ENCODE data around the gene PSORS1C2. TPM values are rescaled to one million over a fixed set of nuclear protein-coding genes. Genes with fewer than 3 reads are reported as not detected.

PSORS1C2 gene
- total RNA-seq, 1 experiment from 2014 or later: not detected

- H3K4me3 Mint-ChIP-seq (ENCODE audit: unreplicated experiment): peak overlapping the region; percentile 79
- no peak for TF ChIP-seq CTCF (IDR thresholded peaks at IDR 0.05; ENCODE audit: unreplicated experiment)
- H3K27me3 Mint-ChIP-seq (ENCODE audit: insufficient read depth, unreplicated experiment): no peaks in the 10 kb centered on the region
- no TSS peak for BruUV-seq (replicated peaks)
- H3K27ac Mint-ChIP-seq (ENCODE audit: low read depth, unreplicated experiment): peak overlapping the region; percentile 98
- peaks cover 6% of the 10 kb centered on the region for H3K36me3 Mint-ChIP-seq (ENCODE audit: insufficient read depth, unreplicated experiment)
- peaks cover 21% of the 10 kb centered on the region for H3K4me1 Mint-ChIP-seq (ENCODE audit: insufficient read depth, unreplicated experiment)
- ChIA-PET CTCF (interaction anchor here (0.6 to 6.8 kb wide), 13 partner anchors 9 to 233 kb away, joined by 3 to 55 read pairs (median 7); partner anchors contain the start of gene VARS2), POLR2A (interaction anchor here (0.7 to 4.3 kb wide), 16 partner anchors 9 to 294 kb away, joined by 3 to 60 read pairs (median 4); partner anchors contain the start of genes DDR1, GTF2H4 and VARS2)
- no peak for DNase-seq (ENCODE audit: unreplicated experiment)
- no peaks in the 10 kb centered on the region for H3K9me3 Mint-ChIP-seq (ENCODE audit: unreplicated experiment)
- intact Hi-C loops (cut with micrococcal nuclease): loop anchor here (1.0 to 2.0 kb wide), 3 partner anchors 9 to 46 kb away; no protein-coding TSS in a partner anchor
These were observed 22.8 kb downstream of the PSORS1C2 start for GRCh38 chr6:31115941-31116560.

- peak; percentile 81 for DNase-seq (ENCODE audit: unreplicated experiment)
- ChIA-PET POLR2A (interaction anchor here (0.5 to 4.3 kb wide), 28 partner anchors 10 to 500 kb away, joined by 3 to 60 read pairs (median 4); partner anchors contain the start of genes DDR1, GTF2H4 and VARS2), CTCF (interaction anchor here (0.7 to 6.8 kb wide), 21 partner anchors 10 to 294 kb away, joined by 3 to 55 read pairs (median 6); partner anchors contain the start of gene VARS2)
- peaks cover 21% of the 10 kb centered on the region for H3K4me1 Mint-ChIP-seq (ENCODE audit: insufficient read depth, unreplicated experiment)
- no peaks in the 10 kb centered on the region for H3K9me3 Mint-ChIP-seq (ENCODE audit: unreplicated experiment)
- peak; percentile 33 for TF ChIP-seq CTCF (IDR thresholded peaks at IDR 0.05; ENCODE audit: unreplicated experiment)
- H3K27me3 Mint-ChIP-seq (ENCODE audit: insufficient read depth, unreplicated experiment): no peaks in the 10 kb centered on the region
- intact Hi-C loops (cut with micrococcal nuclease): loop anchor here (1.0 to 2.0 kb wide), 3 partner anchors 10 to 45 kb away; no protein-coding TSS in a partner anchor
- H3K4me3 Mint-ChIP-seq (ENCODE audit: unreplicated experiment): peak overlapping the region; percentile 79
- peak overlapping the region; percentile 98 for H3K27ac Mint-ChIP-seq (ENCODE audit: low read depth, unreplicated experiment)
- H3K36me3 Mint-ChIP-seq (ENCODE audit: insufficient read depth, unreplicated experiment): peaks cover 6% of the 10 kb centered on the region
- TSS peak; percentile 72 for BruUV-seq (replicated peaks)
These were observed 23.7 kb downstream of the PSORS1C2 start for GRCh38 chr6:31114970-31115849.

GRCh38 chr6:31114541-31114878 lies 24.4 kb downstream of the PSORS1C2 start, which contains the start of gene PSORS1C1:
PSORS1C1 (plus strand) TSS chr6:31114800; CDS start chr6:31129633, 14,833 bp downstream.
- ChIA-PET POLR2A (interaction anchor here (0.5 to 4.3 kb wide), 26 partner anchors 9 to 499 kb away, joined by 3 to 60 read pairs (median 4); partner anchors contain the start of genes DDR1, DHX16, GTF2H4 and VARS2), CTCF (interaction anchor here (0.8 to 6.8 kb wide), 13 partner anchors 11 to 293 kb away, joined by 3 to 55 read pairs (median 5); partner anchors contain the start of gene VARS2)
- peak; percentile 96 for DNase-seq (ENCODE audit: unreplicated experiment)
- no peaks in the 10 kb centered on the region for H3K9me3 Mint-ChIP-seq (ENCODE audit: unreplicated experiment)
- H3K36me3 Mint-ChIP-seq (ENCODE audit: insufficient read depth, unreplicated experiment): peaks cover 6% of the 10 kb centered on the region
- no peaks in the 10 kb centered on the region for H3K27me3 Mint-ChIP-seq (ENCODE audit: insufficient read depth, unreplicated experiment)
- no TSS peak for BruUV-seq (replicated peaks)
- TF ChIP-seq CTCF (IDR thresholded peaks at IDR 0.05; ENCODE audit: unreplicated experiment): no peak
- intact Hi-C loops (cut with micrococcal nuclease): loop anchor here (2.0 kb wide), 1 partner anchor 28 kb away; no protein-coding TSS in a partner anchor
- H3K4me1 Mint-ChIP-seq (ENCODE audit: insufficient read depth, unreplicated experiment): peaks cover 21% of the 10 kb centered on the region
- H3K27ac Mint-ChIP-seq (ENCODE audit: low read depth, unreplicated experiment): peak within 1 kb of the TSS; percentile 98
- H3K4me3 Mint-ChIP-seq (ENCODE audit: unreplicated experiment): peak within 1 kb of the TSS; percentile 79

All from MCF 10A (cell line).